Esophagus squamous epithelium (tissue), 4 donors: ENCODE data around the gene KANSL3.

Experiments
- POLR2A ChIP-seq, 4 donors: fragments of 450-650 bp; IDR thresholded peaks; one replicate each; pipeline ENCODE4 v1.6.1; 2017; ENCODE audit warnings: antibody characterized with exemption in 4 of 4, mild to moderate bottlenecking in 4 of 4, moderate library complexity in 3 of 4
- TF ChIP-seq, protein P1 (sequence below), 6 experiments: fragments of 450-650 bp in 4 of 6; fragments of 200-600 bp in 2 of 6; sonication (generic) in 2 of 6; IDR thresholded peaks; one replicate each; pipeline ENCODE4 v1.5.1; 2016 to 2019; ENCODE audit warnings: antibody characterized with exemption in 6 of 6, mild to moderate bottlenecking in 4 of 6, moderate library complexity in 4 of 6

GRCh38 chr2:96548558-96549465 is 89.3 kb downstream of the KANSL3 start:
- TF ChIP-seq, protein P1, sequence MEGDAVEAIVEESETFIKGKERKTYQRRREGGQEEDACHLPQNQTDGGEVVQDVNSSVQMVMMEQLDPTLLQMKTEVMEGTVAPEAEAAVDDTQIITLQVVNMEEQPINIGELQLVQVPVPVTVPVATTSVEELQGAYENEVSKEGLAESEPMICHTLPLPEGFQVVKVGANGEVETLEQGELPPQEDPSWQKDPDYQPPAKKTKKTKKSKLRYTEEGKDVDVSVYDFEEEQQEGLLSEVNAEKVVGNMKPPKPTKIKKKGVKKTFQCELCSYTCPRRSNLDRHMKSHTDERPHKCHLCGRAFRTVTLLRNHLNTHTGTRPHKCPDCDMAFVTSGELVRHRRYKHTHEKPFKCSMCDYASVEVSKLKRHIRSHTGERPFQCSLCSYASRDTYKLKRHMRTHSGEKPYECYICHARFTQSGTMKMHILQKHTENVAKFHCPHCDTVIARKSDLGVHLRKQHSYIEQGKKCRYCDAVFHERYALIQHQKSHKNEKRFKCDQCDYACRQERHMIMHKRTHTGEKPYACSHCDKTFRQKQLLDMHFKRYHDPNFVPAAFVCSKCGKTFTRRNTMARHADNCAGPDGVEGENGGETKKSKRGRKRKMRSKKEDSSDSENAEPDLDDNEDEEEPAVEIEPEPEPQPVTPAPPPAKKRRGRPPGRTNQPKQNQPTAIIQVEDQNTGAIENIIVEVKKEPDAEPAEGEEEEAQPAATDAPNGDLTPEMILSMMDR (IDR thresholded peaks at IDR 0.05), result no peak
- no peak for TF ChIP-seq POLR2A (IDR thresholded peaks at IDR 0.05)
